Spleen (tissue), 7 donors: ENCODE measurements around the gene HACD2.

Source experiments
- CTCF ChIP-seq, 11 experiments: fragments of 200-600 bp in 7 of 11; fragments of 450-650 bp in 4 of 11; sonication (generic) in 4 of 11; IDR thresholded peaks in 8 of 11; conservative IDR thresholded peaks in 3 of 11; 1 replicate in 7 of 11; 2 replicates in 4 of 11; pipeline versions ENCODE4 v1.4.0 to v1.8.0; 2016 to 2021; ENCODE audit warnings: antibody characterized with exemption in 11 of 11, inconsistent platforms in 4 of 11, mild to moderate bottlenecking in 1 of 11
- POLR2AphosphoS5 ChIP-seq, 3 donors: sonication (generic); formaldehyde crosslinking; IDR thresholded peaks; one replicate each; pipeline ENCODE4 v1.5.1; 2017; ENCODE audit warnings: antibody characterized with exemption in 3 of 3
- donor health status: DM: no; HTN: no; CAD: no; lungs with moderate emphysema.
- donor health status: DM: no; HTN: no; CAD: no.
- donor health status: DM: no; HTN: no; CAD: no.

- no peak for TF ChIP-seq CTCF (IDR thresholded peaks at IDR 0.05 in 8 of 11, conservative IDR thresholded peaks at IDR 0.05 in 3 of 11)
- no peak for TF ChIP-seq POLR2AphosphoS5 (IDR thresholded peaks at IDR 0.05)
These were observed 90.9 kb downstream of the HACD2 start for GRCh38 chr3:123493912-123494311.
